NCI-H2029 (cell line): ENCODE data around the gene PDE7B.

ENCODE experiments used
- DNase-seq: peaks from one replicate; lab custom pipeline; 2025; lab: John Stamatoyannopoulos, UW

The PDE7B gene

GRCh38 chr6:135887069-135887468 lies 35.6 kb downstream of the PDE7B start:
- no peak for DNase-seq

- no peak for DNase-seq
Measured at GRCh38 chr6:135888818-135889217, 37.3 kb downstream of the PDE7B start.

GRCh38 chr6:135890876-135891275 lies 39.4 kb downstream of the PDE7B start:
- no peak for DNase-seq

GRCh38 chr6:135891710-135892109 lies 40.2 kb downstream of the PDE7B start:
- DNase-seq = no peak

- no peak for DNase-seq
Measured at GRCh38 chr6:135895231-135895911, 43.9 kb downstream of the PDE7B start.

GRCh38 chr6:135897087-135897486 lies 45.6 kb downstream of the PDE7B start:
- no peak for DNase-seq

GRCh38 chr6:135901774-135902524 lies 50.4 kb downstream of the PDE7B start:
- no peak for DNase-seq

GRCh38 chr6:135902756-135903331 lies 51.3 kb downstream of the PDE7B start:
- no peak for DNase-seq

GRCh38 chr6:135904666-135905065 lies 53.2 kb downstream of the PDE7B start:
- no peak for DNase-seq

GRCh38 chr6:135905604-135906300 lies 54.3 kb downstream of the PDE7B start:
- no peak for DNase-seq

- no peak for DNase-seq
Measured at GRCh38 chr6:135906542-135906941, 55.0 kb downstream of the PDE7B start.

- no peak for DNase-seq
Measured at GRCh38 chr6:135906972-135907465, 55.5 kb downstream of the PDE7B start.

- no peak for DNase-seq
Measured at GRCh38 chr6:135909737-135910387, 58.4 kb downstream of the PDE7B start.

- DNase-seq = no peak
Measured at GRCh38 chr6:135910790-135911618, 59.5 kb downstream of the PDE7B start.

GRCh38 chr6:135913785-135914184 lies 62.3 kb downstream of the PDE7B start:
- no peak for DNase-seq

- DNase-seq = no peak
Measured at GRCh38 chr6:135919026-135919425, 67.5 kb downstream of the PDE7B start.

- DNase-seq = no peak
Measured at GRCh38 chr6:135920689-135921088, 69.2 kb downstream of the PDE7B start.

GRCh38 chr6:135921188-135921587 lies 69.7 kb downstream of the PDE7B start:
- DNase-seq = no peak

- no peak for DNase-seq
Measured at GRCh38 chr6:135922174-135922573, 70.7 kb downstream of the PDE7B start.

GRCh38 chr6:135922746-135923145 lies 71.2 kb downstream of the PDE7B start:
- no peak for DNase-seq

GRCh38 chr6:135932651-135933050 lies 81.2 kb downstream of the PDE7B start:
- DNase-seq = peak; percentile 53
